Mesenchymal stem cell (in vitro differentiated cells and primary cell): Measurements from ENCODE around the gene NDUFA11.

Experiments used
- DNase-seq: peaks from one replicate; pipeline ENCODE4 v3.0.0-alpha.2; 2013
- H2AFZ ChIP-seq: one replicate; pipeline ENCODE4 v1.6.1; 2013; ENCODE audit warnings: low read depth, mild to moderate bottlenecking, control low read depth, inconsistent platforms, low read length, moderate library complexity
- H2AK5ac ChIP-seq: 2 replicates; pipeline ENCODE4 v1.6.1; 2013; ENCODE audit warnings: low read length, moderate library complexity, mild to moderate bottlenecking, inconsistent platforms; ENCODE audit not compliant: severe bottlenecking
- H2BK120ac ChIP-seq: one replicate; pipeline ENCODE4 v1.6.1; 2013; ENCODE audit warnings: low read depth, mild to moderate bottlenecking, inconsistent platforms, low read length, moderate library complexity
- H2BK12ac ChIP-seq, 2 experiments: one replicate each; pipeline ENCODE4 v1.6.1; 2013; ENCODE audit warnings: inconsistent platforms in 2 of 2, low read length in 2 of 2, mild to moderate bottlenecking in 2 of 2, moderate library complexity in 2 of 2, control low read depth in 1 of 2
- H2BK15ac ChIP-seq: one replicate; pipeline ENCODE4 v1.6.1; 2013; ENCODE audit warnings: mild to moderate bottlenecking, low read depth, inconsistent platforms; ENCODE audit not compliant: poor library complexity, severe bottlenecking
- H2BK5ac ChIP-seq: 2 replicates; pipeline ENCODE4 v1.6.1; 2013; ENCODE audit warnings: low read depth, mild to moderate bottlenecking, low read length, control low read depth, inconsistent platforms; ENCODE audit not compliant: poor library complexity, severe bottlenecking
- H3K14ac ChIP-seq, 2 experiments: one replicate each; pipeline ENCODE4 v1.6.1; 2013; ENCODE audit warnings: inconsistent platforms in 2 of 2, low read length in 2 of 2, control low read depth in 1 of 2, mild to moderate bottlenecking in 1 of 2, moderate library complexity in 1 of 2
- H3K18ac ChIP-seq, 2 experiments: one replicate each; pipeline ENCODE4 v1.6.1; 2013; ENCODE audit warnings: inconsistent platforms in 2 of 2, low read length in 2 of 2, control low read depth in 1 of 2, low read depth in 1 of 2, mild to moderate bottlenecking in 1 of 2
- H3K23ac ChIP-seq, 2 experiments: one replicate each; pipeline ENCODE4 v1.6.1; 2013; ENCODE audit warnings: inconsistent platforms in 2 of 2, low read length in 2 of 2, mild to moderate bottlenecking in 2 of 2, moderate library complexity in 2 of 2, control low read depth in 1 of 2
- H3K27ac ChIP-seq: 2 replicates; pipeline ENCODE4 v1.5.1; 2013; ENCODE audit warnings: mild to moderate bottlenecking, moderate library complexity, low read length, control low read depth, inconsistent platforms; ENCODE audit not compliant: poor library complexity, severe bottlenecking
- H3K27me3 ChIP-seq, 2 experiments: 2 replicates each; pipeline versions ENCODE4 v1.6.1 to v1.7.0; 2013; ENCODE audit warnings: low read length in 2 of 2, mild to moderate bottlenecking in 2 of 2, moderate library complexity in 2 of 2, control low read depth in 1 of 2, inconsistent platforms in 1 of 2; ENCODE audit not compliant: control insufficient read depth in 1 of 2, insufficient read depth in 1 of 2
- H3K36me3 ChIP-seq, 2 experiments: 2 replicates each; pipeline versions ENCODE4 v1.6.1 to v1.7.0; 2013; ENCODE audit warnings: low read length in 2 of 2, control low read depth in 1 of 2, inconsistent platforms in 1 of 2, low read depth in 1 of 2, mild to moderate bottlenecking in 1 of 2; ENCODE audit not compliant: insufficient read depth in 2 of 2, control insufficient read depth in 1 of 2
- H3K4ac ChIP-seq, 2 experiments: one replicate each; pipeline ENCODE4 v1.6.1; 2013; ENCODE audit warnings: inconsistent platforms in 2 of 2, low read length in 2 of 2, mild to moderate bottlenecking in 2 of 2, moderate library complexity in 2 of 2, control low read depth in 1 of 2, low read depth in 1 of 2
- H3K4me1 ChIP-seq: 2 replicates; pipeline ENCODE4 v1.6.1; 2013; ENCODE audit warnings: low read depth, low read length, control low read depth; ENCODE audit not compliant: control insufficient read depth, insufficient read depth
- H3K4me2 ChIP-seq: 2 replicates; pipeline ENCODE4 v1.6.1; 2013; ENCODE audit warnings: low read length, mild to moderate bottlenecking, inconsistent platforms; ENCODE audit not compliant: poor library complexity, severe bottlenecking
- H3K4me3 ChIP-seq, 2 experiments: 2 replicates each; pipeline versions ENCODE4 v1.5.1 to v1.7.0; 2013; ENCODE audit warnings: low read length in 2 of 2, mild to moderate bottlenecking in 2 of 2, control low read depth in 1 of 2, low read depth in 1 of 2; ENCODE audit not compliant: insufficient read depth in 1 of 2
- H3K79me1 ChIP-seq: replicated peaks from 2 replicates; pipeline ENCODE4 v1.6.1; 2013; ENCODE audit warnings: mild to moderate bottlenecking, control low read depth, low read length, inconsistent platforms; ENCODE audit not compliant: poor library complexity, severe bottlenecking
- H3K9ac ChIP-seq: 2 replicates; pipeline ENCODE4 v1.7.0; 2013; ENCODE audit warnings: mild to moderate bottlenecking, low read length, moderate library complexity
- H3K9me3 ChIP-seq: 2 replicates; pipeline ENCODE4 v1.7.0; 2013; ENCODE audit warnings: mild to moderate bottlenecking, low read length; ENCODE audit not compliant: control insufficient read depth
- H4K8ac ChIP-seq: one replicate; pipeline ENCODE4 v1.6.1; 2013; ENCODE audit warnings: inconsistent platforms, mild to moderate bottlenecking, low read length, moderate library complexity
- H4K91ac ChIP-seq: one replicate; pipeline ENCODE4 v1.6.1; 2013; ENCODE audit warnings: mild to moderate bottlenecking, low read length, inconsistent platforms
- WGBS: methylation state at CpG from one replicate; pipeline ENCODE4 v1.1.7; 2013; ENCODE audit warnings: mixed read lengths; 5-methylcytosine and 5-hydroxymethylcytosine counted together

The NDUFA11 gene

GRCh38 chr19:5881543-5882299 is 21.9 kb downstream of the NDUFA11 start:
- H2AK5ac ChIP-seq = peak overlapping the region; percentile 55
- peaks cover 31% of the 10 kb centered on the region for H3K4me1 ChIP-seq
- no peaks in the 10 kb centered on the region for H3K79me1 ChIP-seq
- H3K36me3 ChIP-seq = no peaks in the 10 kb centered on the region
- H2BK12ac ChIP-seq = peak overlapping the region; percentile 33 to 61
- H3K4me3 ChIP-seq = no peak overlapping the region
- H3K9me3 ChIP-seq = no peaks in the 10 kb centered on the region
- H3K9ac ChIP-seq = no peak overlapping the region
- no peak overlapping the region for H2AFZ ChIP-seq
- peaks cover 0 to 18% of the 10 kb centered on the region in 2 experiments for H3K27me3 ChIP-seq
- H2BK120ac ChIP-seq = no peak overlapping the region
- H3K27ac ChIP-seq = no peak overlapping the region
- no peak overlapping the region for H3K23ac ChIP-seq
- peak overlapping the region; percentile 37 to 45 for H3K18ac ChIP-seq
- no peak overlapping the region for H2BK15ac ChIP-seq
- no peak overlapping the region for H2BK5ac ChIP-seq
- H3K14ac ChIP-seq = no peak overlapping the region
- WGBS = 72% methylated on average over 11 of the region's 19 CpGs
- no peak for DNase-seq
- peak overlapping the region; percentile 35 to 53 for H3K4ac ChIP-seq
- no peak overlapping the region for H4K8ac ChIP-seq
- H3K4me2 ChIP-seq = no peak overlapping the region
- H4K91ac ChIP-seq = no peak overlapping the region

GRCh38 chr19:5880604-5881078 is 22.9 kb downstream of the NDUFA11 start:
- Histone ChIP-seq H4K91ac (peak overlapping the region; percentile 89), H2AFZ (no peak overlapping the region), H3K14ac (no peak overlapping the region), H3K27me3 (peaks cover 0 to 22% of the 10 kb centered on the region in 2 experiments), H3K79me1 (no peaks in the 10 kb centered on the region), H3K36me3 (no peaks in the 10 kb centered on the region), H3K4me1 (peaks cover 33% of the 10 kb centered on the region), H3K9ac (peak overlapping the region; percentile 54), H3K9me3 (no peaks in the 10 kb centered on the region), H2BK12ac (peak overlapping the region; percentile 93 to 99), H3K4me2 (peak overlapping the region; percentile 52), H3K4me3 (no peak overlapping the region), H3K4ac (peak overlapping the region; percentile 15 to 87), H2AK5ac (peak overlapping the region; percentile 28), H2BK5ac (no peak overlapping the region), H3K18ac (peak overlapping the region; percentile 47 to 79), H3K27ac (no peak overlapping the region), H4K8ac (peak overlapping the region; percentile 80), H2BK15ac (no peak overlapping the region), H3K23ac (no peak overlapping the region), H2BK120ac (peak overlapping the region; percentile 29)
- DNase-seq = peak; percentile 96
- WGBS = 8% methylated on average over 15 of the region's 15 CpGs

DNA sequence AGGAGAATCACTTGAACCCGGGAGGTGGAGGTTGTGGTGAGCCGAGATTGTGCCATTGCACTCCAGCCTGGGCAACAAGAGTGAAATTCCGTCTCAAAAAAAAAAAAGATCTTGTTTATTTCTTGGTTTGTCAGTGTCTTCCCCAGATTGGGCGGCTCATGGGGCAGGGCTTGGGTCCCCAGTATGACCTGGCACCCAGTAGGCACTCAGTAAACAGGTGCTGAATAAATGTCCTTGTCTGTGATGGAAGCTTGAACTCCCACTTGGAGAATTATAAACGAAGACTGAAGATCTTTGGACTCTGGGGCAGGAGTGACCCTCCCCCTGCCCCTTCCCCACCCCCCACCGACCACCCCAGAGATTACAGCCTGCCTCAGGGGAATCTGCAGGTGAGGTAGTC is 23.4 kb downstream of the NDUFA11 start:
- H3K79me1 ChIP-seq = no peaks in the 10 kb centered on the region
- H2BK5ac ChIP-seq = no peak overlapping the region
- H3K4me3 ChIP-seq = no peak overlapping the region
- peak overlapping the region in 1 of 2 experiments; percentile 29 for H3K18ac ChIP-seq
- no peaks in the 10 kb centered on the region for H3K36me3 ChIP-seq
- no peak overlapping the region for H3K9ac ChIP-seq
- H3K4ac ChIP-seq = no peak overlapping the region
- peak overlapping the region in 1 of 2 experiments; percentile 76 for H2BK12ac ChIP-seq
- no peaks in the 10 kb centered on the region for H3K9me3 ChIP-seq
- H4K8ac ChIP-seq = no peak overlapping the region
- H2BK15ac ChIP-seq = no peak overlapping the region
- H3K4me2 ChIP-seq = peak overlapping the region; percentile 52
- H2AK5ac ChIP-seq = peak overlapping the region; percentile 71
- H2AFZ ChIP-seq = no peak overlapping the region
- peak overlapping the region; percentile 19 for H3K27ac ChIP-seq
- peaks cover 0 to 22% of the 10 kb centered on the region in 2 experiments for H3K27me3 ChIP-seq
- H3K14ac ChIP-seq = no peak overlapping the region
- peaks cover 33% of the 10 kb centered on the region for H3K4me1 ChIP-seq
- no peak overlapping the region for H4K91ac ChIP-seq
- DNase-seq = no peak
- H3K23ac ChIP-seq = no peak overlapping the region
- WGBS = 64% methylated on average over 5 of the region's 6 CpGs
- no peak overlapping the region for H2BK120ac ChIP-seq

DNA sequence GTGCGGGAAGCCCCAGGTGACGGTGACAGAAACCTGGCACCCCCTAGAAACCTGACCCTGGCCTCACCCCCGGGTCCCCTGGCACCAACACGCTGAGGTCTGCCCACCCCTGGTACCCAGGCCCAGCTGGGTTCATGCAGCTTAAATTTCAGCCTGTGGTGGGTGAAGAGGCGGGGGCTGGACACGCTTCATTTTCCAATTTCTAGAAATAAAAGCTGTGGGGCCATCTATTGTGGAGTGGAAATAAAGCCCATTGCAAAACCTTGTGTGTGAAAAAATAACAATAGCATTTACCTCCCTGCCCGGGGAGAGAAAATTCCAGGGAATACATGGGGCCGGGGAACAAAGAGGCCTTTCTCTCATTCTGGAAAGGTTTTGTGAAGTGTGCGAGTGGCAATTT is 25.7 kb downstream of the NDUFA11 start:
- Histone ChIP-seq H3K4me1 (peaks cover 37% of the 10 kb centered on the region), H3K18ac (no peak overlapping the region), H3K79me1 (no peaks in the 10 kb centered on the region), H2AFZ (no peak overlapping the region), H3K9me3 (no peaks in the 10 kb centered on the region), H3K4me2 (no peak overlapping the region), H2BK15ac (no peak overlapping the region), H3K4ac (no peak overlapping the region), H3K27me3 (peaks cover 0 to 22% of the 10 kb centered on the region in 2 experiments), H3K27ac (no peak overlapping the region), H3K36me3 (no peaks in the 10 kb centered on the region), H4K8ac (no peak overlapping the region), H2BK120ac (no peak overlapping the region), H3K23ac (no peak overlapping the region), H2AK5ac (peak overlapping the region; percentile 6), H2BK5ac (no peak overlapping the region), H4K91ac (no peak overlapping the region), H2BK12ac (peak overlapping the region in 1 of 2 experiments; percentile 18), H3K14ac (no peak overlapping the region), H3K4me3 (no peak overlapping the region), H3K9ac (no peak overlapping the region)
- DNase-seq = no peak
- 83% methylated on average over 9 of the region's 9 CpGs for WGBS
